ENCODE data around the gene TSEN34. TPM values are rescaled to one million over a fixed set of nuclear protein-coding genes. Genes with fewer than 3 reads are reported as not detected.
A peak's percentile ranks its signal among the peaks of the same experiment; 100 is the strongest.

Gene TSEN34
- total and polyA plus RNA-seq, 10 donors, result 25.5 to 109 (median 43.0) TPM

- TF ChIP-seq CTCF (IDR thresholded peaks at IDR 0.05 in 8 of 11, conservative IDR thresholded peaks at IDR 0.05 in 3 of 11), result no peak
- TF ChIP-seq POLR2AphosphoS5 (IDR thresholded peaks at IDR 0.05), result peak in 1 of 3 donors; percentile 17
- intact Hi-C loops (cut with DNase I; ENCODE audit: low total_unique reads), result no loop called here
- WGBS, 5 donors, result 86 to 94% (median 91%) methylated on average over 16 of the region's 16 CpGs
- peaks cover 0 to 59% (median 31%) of the 10 kb centered on the region in 6 donors for H3K36me3 ChIP-seq
- no peak overlapping the region for H3K4me3 ChIP-seq
- H3K4me1 ChIP-seq, result peaks cover 27 to 53% (median 40%) of the 10 kb centered on the region in 6 donors
- no peaks in the 10 kb centered on the region for H3K27me3 ChIP-seq (replicated peaks in 1 of 7)
- no peak for DNase-seq
- peak overlapping the region in 2 of 8 donors; percentile 97 to 98 for H3K27ac ChIP-seq
- H3K9me3 ChIP-seq, result no peaks in the 10 kb centered on the region
Measured at GRCh38 chr19:54199401-54199800, 8.3 kb downstream of the TSEN34 start.

GRCh38 chr19:54201172-54201701 lies 10.1 kb downstream of the TSEN34 start:
- peaks cover 40 to 71% (median 58%) of the 10 kb centered on the region in 6 donors for H3K4me1 ChIP-seq
- H3K4me3 ChIP-seq, result peak overlapping the region; percentile 35 to 94 (median 71)
- H3K36me3 ChIP-seq, result peaks cover under 1 to 61% (median 45%) of the 10 kb centered on the region in 6 donors
- H3K27me3 ChIP-seq (replicated peaks in 1 of 7), result no peaks in the 10 kb centered on the region
- intact Hi-C loops (cut with DNase I; ENCODE audit: low total_unique reads), result no loop called here
- H3K9me3 ChIP-seq, result no peaks in the 10 kb centered on the region
- WGBS, 5 donors, result 0 to 6% (median 5%) methylated on average over 19 to 28 of the region's 28 CpGs
- DNase-seq, result peak; percentile 81
- TF ChIP-seq POLR2A (IDR thresholded peaks at IDR 0.05) (no peak), CTCF (IDR thresholded peaks at IDR 0.05 in 8 of 11, conservative IDR thresholded peaks at IDR 0.05 in 3 of 11) (no peak), POLR2AphosphoS5 (IDR thresholded peaks at IDR 0.05) (no peak)
- peak overlapping the region; percentile 86 to 98 (median 95) for H3K27ac ChIP-seq

- TF ChIP-seq POLR2A (IDR thresholded peaks at IDR 0.05) (no peak), CTCF (IDR thresholded peaks at IDR 0.05 in 8 of 11, conservative IDR thresholded peaks at IDR 0.05 in 3 of 11) (no peak), POLR2AphosphoS5 (IDR thresholded peaks at IDR 0.05) (no peak)
- 54 to 70% (median 65%) methylated on average over 13 of the region's 13 CpGs for WGBS, 5 donors
- Histone ChIP-seq H3K4me3 (peak overlapping the region; percentile 35 to 94 (median 71)), H3K27me3 (replicated peaks in 1 of 7) (no peaks in the 10 kb centered on the region), H3K9me3 (no peaks in the 10 kb centered on the region), H3K27ac (peak overlapping the region in 6 of 8 donors; percentile 86 to 98 (median 96)), H3K4me1 (peaks cover 44 to 71% (median 66%) of the 10 kb centered on the region in 6 donors), H3K36me3 (peaks cover 5 to 61% (median 52%) of the 10 kb centered on the region in 6 donors)
- intact Hi-C loops (cut with DNase I; ENCODE audit: low total_unique reads), result no loop called here
- DNase-seq, result peak; percentile 56
Measured at GRCh38 chr19:54201980-54202379, 10.9 kb downstream of the TSEN34 start.

GRCh38 chr19:54203151-54203611 lies 12.1 kb downstream of the TSEN34 start:
- WGBS, 5 donors, result 58 to 78% (median 70%) methylated on average over 9 of the region's 9 CpGs
- TF ChIP-seq POLR2A (IDR thresholded peaks at IDR 0.05) (no peak), POLR2AphosphoS5 (IDR thresholded peaks at IDR 0.05) (no peak), CTCF (IDR thresholded peaks at IDR 0.05 in 8 of 11, conservative IDR thresholded peaks at IDR 0.05 in 3 of 11) (no peak)
- H3K27me3 ChIP-seq (replicated peaks in 1 of 7), result no peaks in the 10 kb centered on the region
- peak overlapping the region in 4 of 8 donors; percentile 70 to 94 (median 74) for H3K4me3 ChIP-seq
- peak; percentile 48 for DNase-seq
- intact Hi-C loops (cut with DNase I; ENCODE audit: low total_unique reads), result no loop called here
- H3K4me1 ChIP-seq, result peaks cover 51 to 83% (median 78%) of the 10 kb centered on the region in 6 donors
- peak overlapping the region in 5 of 8 donors; percentile 26 to 98 (median 97) for H3K27ac ChIP-seq
- H3K9me3 ChIP-seq, result no peaks in the 10 kb centered on the region
- peaks cover 5 to 69% (median 64%) of the 10 kb centered on the region in 6 donors for H3K36me3 ChIP-seq

All from spleen (tissue), 11 donors.